Nephron (organoid): ENCODE measurements around the gene PTTG2.
"Not testable (repeated sequence)": the region's sequence is repeated elsewhere in the genome, so short reads cannot be mapped to it uniquely, and the experiment has no call there.

ENCODE experiments used
- H3K27ac Mint-ChIP-seq, 3 experiments: 2 replicates each; pipeline ENCODE4 v1.8.0; 2020; ENCODE audit warnings: mixed read lengths in 3 of 3, mild to moderate bottlenecking in 2 of 3, moderate library complexity in 1 of 3
- H3K27me3 Mint-ChIP-seq: 2 replicates; pipeline ENCODE4 v1.8.0; 2021; ENCODE audit warnings: low read depth, mild to moderate bottlenecking, moderate library complexity, mixed read lengths
- H3K36me3 Mint-ChIP-seq: 2 replicates; pipeline ENCODE4 v1.8.0; 2020; ENCODE audit warnings: low read depth, mixed read lengths
- H3K4me1 Mint-ChIP-seq: 2 replicates; pipeline ENCODE4 v1.8.0; 2020; ENCODE audit warnings: mixed read lengths
- H3K4me3 Mint-ChIP-seq, 3 experiments: 2 replicates each; pipeline ENCODE4 v1.8.0; 2020; ENCODE audit warnings: mild to moderate bottlenecking in 3 of 3, mixed read lengths in 3 of 3, moderate library complexity in 2 of 3
- H3K9me3 Mint-ChIP-seq: 2 replicates; pipeline ENCODE4 v1.8.0; 2020; ENCODE audit warnings: mixed read lengths
- TF ChIP-seq, protein P1 (sequence below), 3 experiments: fragments of 200-600 bp; sonication (generic); IDR thresholded peaks; one replicate each; pipeline ENCODE4 v1.5.0; 2021; ENCODE audit warnings: antibody characterized with exemption in 3 of 3; ENCODE audit not compliant: unreplicated experiment in 3 of 3

PTTG2 gene

GRCh38 chr4:37970702-37971101, 10.5 kb downstream of the PTTG2 start:
- H3K4me3 Mint-ChIP-seq, result no peak overlapping the region
- peaks cover 3% of the 10 kb centered on the region for H3K9me3 Mint-ChIP-seq
- H3K4me1 Mint-ChIP-seq, result peaks cover 14% of the 10 kb centered on the region
- H3K27ac Mint-ChIP-seq, result peak overlapping the region in 1 of 3 experiments; percentile 33
- TF ChIP-seq, protein P1, sequence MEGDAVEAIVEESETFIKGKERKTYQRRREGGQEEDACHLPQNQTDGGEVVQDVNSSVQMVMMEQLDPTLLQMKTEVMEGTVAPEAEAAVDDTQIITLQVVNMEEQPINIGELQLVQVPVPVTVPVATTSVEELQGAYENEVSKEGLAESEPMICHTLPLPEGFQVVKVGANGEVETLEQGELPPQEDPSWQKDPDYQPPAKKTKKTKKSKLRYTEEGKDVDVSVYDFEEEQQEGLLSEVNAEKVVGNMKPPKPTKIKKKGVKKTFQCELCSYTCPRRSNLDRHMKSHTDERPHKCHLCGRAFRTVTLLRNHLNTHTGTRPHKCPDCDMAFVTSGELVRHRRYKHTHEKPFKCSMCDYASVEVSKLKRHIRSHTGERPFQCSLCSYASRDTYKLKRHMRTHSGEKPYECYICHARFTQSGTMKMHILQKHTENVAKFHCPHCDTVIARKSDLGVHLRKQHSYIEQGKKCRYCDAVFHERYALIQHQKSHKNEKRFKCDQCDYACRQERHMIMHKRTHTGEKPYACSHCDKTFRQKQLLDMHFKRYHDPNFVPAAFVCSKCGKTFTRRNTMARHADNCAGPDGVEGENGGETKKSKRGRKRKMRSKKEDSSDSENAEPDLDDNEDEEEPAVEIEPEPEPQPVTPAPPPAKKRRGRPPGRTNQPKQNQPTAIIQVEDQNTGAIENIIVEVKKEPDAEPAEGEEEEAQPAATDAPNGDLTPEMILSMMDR (IDR thresholded peaks at IDR 0.05; ENCODE audit: unreplicated experiment in 3 of 3), result no peak
- no peaks in the 10 kb centered on the region for H3K27me3 Mint-ChIP-seq
- H3K36me3 Mint-ChIP-seq, result no peaks in the 10 kb centered on the region

GRCh38 chr4:37971202-37971601, 11.0 kb downstream of the PTTG2 start:
- H3K4me1 Mint-ChIP-seq, result peaks cover 14% of the 10 kb centered on the region
- H3K4me3 Mint-ChIP-seq, result no peak overlapping the region
- TF ChIP-seq, protein P1 (IDR thresholded peaks at IDR 0.05; ENCODE audit: unreplicated experiment in 3 of 3), result no peak
- H3K27ac Mint-ChIP-seq, result no peak overlapping the region
- H3K36me3 Mint-ChIP-seq, result no peaks in the 10 kb centered on the region
- H3K27me3 Mint-ChIP-seq, result no peaks in the 10 kb centered on the region
- peaks cover 3% of the 10 kb centered on the region for H3K9me3 Mint-ChIP-seq

- TF ChIP-seq, protein P1 (IDR thresholded peaks at IDR 0.05; ENCODE audit: unreplicated experiment in 3 of 3), result no peak
- H3K27ac Mint-ChIP-seq, result no peak overlapping the region
- H3K4me3 Mint-ChIP-seq, result no peak overlapping the region
- H3K36me3 Mint-ChIP-seq, result no peaks in the 10 kb centered on the region
- H3K4me1 Mint-ChIP-seq, result peaks cover 11% of the 10 kb centered on the region
- H3K27me3 Mint-ChIP-seq, result no peaks in the 10 kb centered on the region
- peaks cover 3% of the 10 kb centered on the region for H3K9me3 Mint-ChIP-seq
Measured at GRCh38 chr4:37973441-37973840, 13.2 kb downstream of the PTTG2 start.

DNA sequence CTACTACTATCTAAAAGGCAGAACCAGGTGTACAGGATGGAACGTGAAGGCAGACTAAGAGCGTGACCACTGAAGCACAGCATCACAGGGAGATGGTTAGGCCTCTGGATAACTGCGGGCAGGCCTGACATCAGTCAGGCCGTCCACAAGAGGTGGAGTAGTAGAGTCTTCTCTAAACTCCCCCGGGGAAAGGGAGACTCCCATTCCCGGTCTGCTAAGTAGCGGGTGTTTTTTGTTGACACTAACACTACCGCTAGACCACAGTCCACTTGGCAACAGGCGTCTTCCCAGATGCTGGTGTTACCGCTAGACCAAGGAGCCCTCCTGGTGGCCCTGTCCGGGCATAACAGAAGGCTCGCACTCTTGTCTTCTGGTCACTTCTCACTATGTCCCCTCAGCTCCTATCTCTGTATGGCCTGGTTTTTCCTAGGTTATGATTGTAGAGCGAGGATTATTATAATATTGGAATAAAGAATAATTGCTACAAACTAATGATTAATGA, 15.2 kb downstream of the PTTG2 start:
- not testable (repeated sequence) for H3K9me3 Mint-ChIP-seq, H3K27me3 Mint-ChIP-seq, H3K36me3 Mint-ChIP-seq
- H3K27ac Mint-ChIP-seq, result peak overlapping the region in 2 of 3 experiments; percentile 2 to 25
- peak overlapping the region; percentile 19 to 64 (median 56) for H3K4me3 Mint-ChIP-seq
- H3K4me1 Mint-ChIP-seq, result peaks cover 17% of the 10 kb centered on the region

GRCh38 chr4:37976507-37976906, 16.3 kb downstream of the PTTG2 start:
- peaks cover 26% of the 10 kb centered on the region for H3K4me1 Mint-ChIP-seq
- no peaks in the 10 kb centered on the region for H3K36me3 Mint-ChIP-seq
- TF ChIP-seq, protein P1 (IDR thresholded peaks at IDR 0.05; ENCODE audit: unreplicated experiment in 3 of 3), result no peak
- H3K27ac Mint-ChIP-seq, result peak overlapping the region; percentile 86 to 95 (median 92)
- H3K27me3 Mint-ChIP-seq, result no peaks in the 10 kb centered on the region
- H3K9me3 Mint-ChIP-seq, result peaks cover 3% of the 10 kb centered on the region
- H3K4me3 Mint-ChIP-seq, result peak overlapping the region; percentile 79 to 86 (median 85)

GRCh38 chr4:37976991-37977470, 16.8 kb downstream of the PTTG2 start:
- H3K27ac Mint-ChIP-seq, result peak overlapping the region; percentile 86 to 95 (median 92)

More at GRCh38 chr4:37976991-37977470, 16.8 kb downstream of the PTTG2 start:
- Mint-ChIP-seq H3K9me3 (peaks cover under 1% of the 10 kb centered on the region), H3K4me3 (peak overlapping the region; percentile 79 to 86 (median 85)), H3K27me3 (no peaks in the 10 kb centered on the region), H3K36me3 (no peaks in the 10 kb centered on the region), H3K4me1 (peaks cover 31% of the 10 kb centered on the region)
- TF ChIP-seq, protein P1 (IDR thresholded peaks at IDR 0.05; ENCODE audit: unreplicated experiment in 3 of 3), result no peak
